HCT116 (cell line): ENCODE measurements around the gene CPT1A. TPM values are rescaled to one million over a fixed set of nuclear protein-coding genes. Genes with fewer than 3 reads are reported as not detected.

Source experiments
- ATAC-seq: fragments of 200-7000 bp; cut with Tn5 transposase; 2 replicates; pipeline ENCODE4 v1.9.1; 2020; ENCODE audit warnings: mild to moderate bottlenecking, moderate library complexity
- BruUV-seq: library from RNA; stranded (reverse); fragments of 400-500 nt; replicated peaks from 2 replicates; lab custom pipeline; 2021; lab: Mats Ljungman, UMichigan
- CTCF ChIA-PET: fragments of 300-600 bp; sonication (Branson Sonifier 250); formaldehyde crosslinking; loops from one replicate; lab custom pipeline; 2021; ENCODE audit warnings: antibody characterized with exemption; lab: Charles Lee
- POLR2A ChIA-PET: fragments of 300-600, 350-600 bp; sonication (Branson Sonifier 250); formaldehyde crosslinking; loops from one replicate; lab custom pipeline; 2021; ENCODE audit warnings: antibody characterized with exemption; lab: Charles Lee
- RAD21 ChIA-PET, 2 experiments: fragments of 300-600 bp; sonication (Branson Sonifier 250); formaldehyde crosslinking; loops; one replicate each; lab custom pipeline; 2023; ENCODE audit warnings: low total read pairs in 2 of 2; ENCODE audit not compliant: uncharacterized antibody in 2 of 2, unreplicated experiment in 2 of 2, low non-redundant PET in 1 of 2; lab: Charles Lee
- DNase-seq: peaks from one replicate; pipeline ENCODE4 v3.0.0-alpha.2; 2010; ENCODE audit warnings: low read depth, low spot score
- H2AFZ ChIP-seq: fragments of 200-600 bp; shearing (Covaris generic), sonication (generic); 2 replicates; pipeline ENCODE4 v1.6.1; 2017; ENCODE audit warnings: low read depth, mixed run types, mixed read lengths, antibody characterized with exemption, low read length; ENCODE audit not compliant: poor library complexity, severe bottlenecking
- H3K27ac ChIP-seq: 2 replicates; pipeline ENCODE4 v1.5.1; 2012; ENCODE audit warnings: low read depth, low read length
- H3K27me3 ChIP-seq: fragments of 200-600 bp; sonication (generic); 2 replicates; pipeline ENCODE4 v1.6.1; 2016; ENCODE audit warnings: mixed run types, low read length, mixed read lengths; ENCODE audit not compliant: insufficient read depth
- H3K36me3 ChIP-seq, 2 experiments: fragments of 200-500 bp in 1 of 2; fragments of 200-600 bp in 1 of 2; sonication (Bioruptor generic) in 1 of 2; sonication (generic) in 1 of 2; 2 replicates each; pipeline versions ENCODE4 v1.5.1 to v1.6.1; 2014 to 2016; ENCODE audit warnings: low read length in 2 of 2, inconsistent platforms in 1 of 2, mixed read lengths in 1 of 2, mixed run types in 1 of 2; ENCODE audit not compliant: insufficient read depth in 2 of 2, control insufficient read depth in 1 of 2
- H3K4me1 ChIP-seq, 2 experiments: fragments of 200-600 bp in 1 of 2; sonication (generic) in 1 of 2; 2 replicates each; pipeline versions ENCODE4 v1.5.1 to v1.6.1; 2012 to 2017; ENCODE audit warnings: low read length in 2 of 2, inconsistent platforms in 1 of 2, mild to moderate bottlenecking in 1 of 2, mixed read lengths in 1 of 2, mixed run types in 1 of 2, moderate library complexity in 1 of 2; ENCODE audit not compliant: insufficient read depth in 2 of 2, control insufficient read depth in 1 of 2
- H3K4me2 ChIP-seq: fragments of 200-600 bp; sonication (generic); 2 replicates; pipeline ENCODE4 v1.6.1; 2017; ENCODE audit warnings: mixed run types, low read length, mixed read lengths
- H3K4me3 ChIP-seq, 2 experiments: fragments of 200-600 bp in 1 of 2; sonication (generic) in 1 of 2; replicated peaks in 1 of 2; 2 replicates each; pipeline ENCODE4 v1.5.1; 2011 to 2016; ENCODE audit warnings: low read length in 2 of 2, control low read depth in 1 of 2, low read depth in 1 of 2, mild to moderate bottlenecking in 1 of 2, mixed read lengths in 1 of 2, mixed run types in 1 of 2
- H3K79me2 ChIP-seq: fragments of 200-600 bp; sonication (generic); 2 replicates; pipeline ENCODE4 v1.6.1; 2017; ENCODE audit warnings: mild to moderate bottlenecking, mixed run types, low read length, moderate library complexity, mixed read lengths; ENCODE audit not compliant: insufficient read depth
- H3K9ac ChIP-seq: fragments of 200-600 bp; sonication (generic); 2 replicates; pipeline ENCODE4 v1.6.1; 2016; ENCODE audit warnings: low read length, mixed read lengths
- H3K9me2 ChIP-seq: fragments of 200-600 bp; sonication (generic), shearing (Covaris generic); 2 replicates; pipeline ENCODE4 v1.6.1; 2017; ENCODE audit warnings: mixed run types, mild to moderate bottlenecking, moderate library complexity; ENCODE audit not compliant: insufficient read depth
- H3K9me3 ChIP-seq, 2 experiments: fragments of 200-500 bp in 1 of 2; fragments of 200-600 bp in 1 of 2; sonication (Bioruptor generic) in 1 of 2; sonication (generic) in 1 of 2; 2 replicates each; pipeline ENCODE4 v1.6.1; 2014 to 2017; ENCODE audit warnings: low read length in 2 of 2, mixed read lengths in 2 of 2, inconsistent platforms in 1 of 2, low read depth in 1 of 2, mild to moderate bottlenecking in 1 of 2, mixed run types in 1 of 2, moderate library complexity in 1 of 2; ENCODE audit not compliant: control insufficient read depth in 1 of 2, insufficient read depth in 1 of 2
- H4K20me1 ChIP-seq: fragments of 200-600 bp; sonication (generic), shearing (Covaris generic); 2 replicates; pipeline ENCODE4 v1.6.1; 2017; ENCODE audit warnings: mixed run types, mild to moderate bottlenecking, moderate library complexity; ENCODE audit not compliant: insufficient read depth
- EZH2 ChIP-seq: fragments of 200-600 bp; sonication (generic); IDR thresholded peaks from 2 replicates; pipeline ENCODE4 v1.6.1; 2017; ENCODE audit warnings: antibody characterized with exemption, mixed run types
- EZH2phosphoT487 ChIP-seq: fragments of 200-600 bp; IDR thresholded peaks from 2 replicates; pipeline ENCODE4 v1.6.1; 2018; ENCODE audit warnings: antibody characterized with exemption, borderline replicate concordance
- POLR2AphosphoS5 ChIP-seq: IDR thresholded peaks from 2 replicates; pipeline ENCODE4 v1.6.1; 2011; ENCODE audit warnings: mild to moderate bottlenecking, low read depth, low read length, moderate library complexity
- REST ChIP-seq: IDR thresholded peaks from 2 replicates; pipeline ENCODE4 v1.6.1; 2012; ENCODE audit warnings: low read depth
- SIN3A ChIP-seq: IDR thresholded peaks from 2 replicates; pipeline ENCODE4 v1.6.1; 2012; ENCODE audit warnings: low read depth
- SP1 ChIP-seq: IDR thresholded peaks from 2 replicates; pipeline ENCODE4 v1.6.1; 2012; ENCODE audit warnings: low read depth
- YY1 ChIP-seq: IDR thresholded peaks from 2 replicates; pipeline ENCODE4 v1.6.1; 2011; ENCODE audit warnings: low read length, low read depth, moderate library complexity, mild to moderate bottlenecking; ENCODE audit not compliant: insufficient replicate concordance; ENCODE audit errors: extremely low read depth
- ZBTB33 ChIP-seq: IDR thresholded peaks from 2 replicates; pipeline ENCODE4 v1.6.1; 2011; ENCODE audit warnings: mild to moderate bottlenecking, low read length, moderate library complexity; ENCODE audit not compliant: insufficient replicate concordance; ENCODE audit errors: extremely low read depth
- ZNF274 ChIP-seq: fragments of 200-500 bp; sonication (Bioruptor generic); IDR thresholded peaks from 2 replicates; pipeline ENCODE4 v1.6.1; 2014; ENCODE audit warnings: mild to moderate bottlenecking, low read depth, low read length, inconsistent platforms
- intact Hi-C: fragments of 100-400 bp; cut with micrococcal nuclease; formaldehyde crosslinking; loops from 2 replicates; pipeline ENCODE4 v1.10.0; 2022
- total RNA-seq: library from RNA; stranded (reverse); gene quantifications from one replicate; pipeline ENCODE4 v1.2.1, GENCODE V29; 2021; ENCODE audit not compliant: unreplicated experiment

The CPT1A gene
- total RNA-seq, 1 experiment from 2014 or later = 54.4 TPM

GRCh38 chr11:68735125-68735524 is 106.6 kb downstream of the CPT1A start (continued):
- TF ChIP-seq REST (no peak), POLR2AphosphoS5 (no peak), EZH2 (no peak), ZBTB33 (no peak), EZH2phosphoT487 (no peak), YY1 (no peak), ZNF274 (no peak), SIN3A (no peak)

- no peak for DNase-seq
Measured at GRCh38 chr11:68734111-68734510, 107.6 kb downstream of the CPT1A start.

More at GRCh38 chr11:68734111-68734510, 107.6 kb downstream of the CPT1A start:
- intact Hi-C loops = no loop called here
- H2AFZ ChIP-seq = no peak overlapping the region
- H4K20me1 ChIP-seq = no peaks in the 10 kb centered on the region
- ChIA-PET POLR2A (no interaction called here), CTCF (no interaction called here), RAD21 (no interaction called here)
- H3K9me2 ChIP-seq = no peaks in the 10 kb centered on the region
- no TSS peak for BruUV-seq
- no peak for ATAC-seq
- no peaks in the 10 kb centered on the region for H3K27me3 ChIP-seq
- no peaks in the 10 kb centered on the region for H3K79me2 ChIP-seq
- H3K4me3 ChIP-seq = no peak overlapping the region
- H3K36me3 ChIP-seq = no peaks in the 10 kb centered on the region
- H3K9me3 ChIP-seq = no peaks in the 10 kb centered on the region
- no peak for TF ChIP-seq SP1
- TF ChIP-seq EZH2phosphoT487 = no peak
- H3K4me2 ChIP-seq = no peak overlapping the region
- H3K4me1 ChIP-seq = no peaks in the 10 kb centered on the region
- H3K9ac ChIP-seq = no peak overlapping the region
- no peak overlapping the region for H3K27ac ChIP-seq
